Kidney (tissue), 14 donors: ENCODE data around the gene OR2T34. TPM values are rescaled to one million over a fixed set of nuclear protein-coding genes. Genes with fewer than 3 reads are reported as not detected.
"Not testable (repeated sequence)": the region's sequence is repeated elsewhere in the genome, so short reads cannot be mapped to it uniquely, and the experiment has no call there.

Source experiments
- DNase-seq, 5 donors: peaks; one replicate each; pipeline ENCODE4 v3.0.0-alpha.2; 2013 to 2020
- FAIRE-seq: peaks from 2 replicates; lab custom pipeline; 2012; peaks lifted over from hg19 to GRCh38; lab: Jason Lieb, UNC
- H3K27ac ChIP-seq, 2 donors: one replicate each; pipeline ENCODE4 v1.7.0; 2013; ENCODE audit warnings: low read depth in 2 of 2, low read length in 2 of 2, inconsistent platforms in 1 of 2
- H3K27me3 ChIP-seq: one replicate; pipeline ENCODE4 v1.7.1; 2013; ENCODE audit warnings: low read length, inconsistent platforms; ENCODE audit not compliant: control insufficient read depth, insufficient read depth
- H3K36me3 ChIP-seq, 3 donors: one replicate each; pipeline versions ENCODE4 v1.7.0 to v1.7.1; 2013; ENCODE audit warnings: low read length in 3 of 3, control low read depth in 1 of 3, inconsistent platforms in 1 of 3; ENCODE audit not compliant: insufficient read depth in 3 of 3, control insufficient read depth in 2 of 3
- H3K4me1 ChIP-seq, 3 donors: one replicate each; pipeline versions ENCODE4 v1.7.0 to v1.7.1; 2013; ENCODE audit warnings: low read length in 3 of 3, inconsistent platforms in 1 of 3, low read depth in 1 of 3; ENCODE audit not compliant: control insufficient read depth in 2 of 3, insufficient read depth in 2 of 3
- H3K4me3 ChIP-seq, 3 donors: one replicate each; pipeline versions ENCODE4 v1.7.0 to v1.8.1; 2013; ENCODE audit warnings: low read length in 3 of 3, control low read depth in 1 of 3, inconsistent platforms in 1 of 3
- H3K9ac ChIP-seq, 3 donors: one replicate each; pipeline versions ENCODE4 v1.7.0 to v1.7.1; 2013; ENCODE audit warnings: low read length in 3 of 3, control low read depth in 1 of 3, inconsistent platforms in 1 of 3
- H3K9me3 ChIP-seq, 3 donors: one replicate each; pipeline versions ENCODE4 v1.7.0 to v1.7.1; 2013; ENCODE audit warnings: low read length in 3 of 3, control low read depth in 1 of 3, inconsistent platforms in 1 of 3; ENCODE audit not compliant: control insufficient read depth in 2 of 3, insufficient read depth in 1 of 3
- CTCF ChIP-seq: IDR thresholded peaks from 3 replicates; pipeline ENCODE4 v1.5.1; 2012; ENCODE audit warnings: mild to moderate bottlenecking, moderate library complexity, borderline replicate concordance; ENCODE audit not compliant: insufficient read depth; ENCODE audit errors: extremely low read depth
- intact Hi-C: fragments of 100-400 bp; cut with DNase I; formaldehyde crosslinking; loops from one replicate; pipeline ENCODE4 v1.11.1; 2022
- polyA plus RNA-seq: library from polyadenylated mRNA; stranded (reverse); fragments of 350-450 nt; fragmentation: Illumina TruSeq; extraction: RNeasy Lipid Tissue Mini Kit (QIAGEN cat#74804); gene quantifications from one replicate; pipeline ENCODE4 v1.2.3, GENCODE V29; 2014; ENCODE audit warnings: low read depth, low replicate concordance; ENCODE audit not compliant: insufficient read depth
- total RNA-seq: library from RNA; stranded (reverse); fragmentation: NEBNext Ultra II Directional; extraction: Animal tissue kit (Norgen Biotek cat#: 25700); gene quantifications from one replicate; pipeline ENCODE4 v1.2.1, GENCODE V29; 2021
- donor health status: control.
- donor health status: control.
- donor health status: control.
- donor health status: control.
- donor health status: control.
- donor health status: DM: yes; HTN: yes; CAD: no.
- donor health status: Normal renal cell carcinoma (clear cell type).

The OR2T34 gene
- total and polyA plus RNA-seq, 2 donors from 2014 or later = not detected

GRCh38 chr1:248576260-248576980 lies 1.9 kb upstream of the OR2T34 start:
- intact Hi-C loops = no loop called here
- Histone ChIP-seq H3K27me3 (no peaks in the 10 kb centered on the region), H3K36me3 (no peaks in the 10 kb centered on the region), H3K27ac (no peak overlapping the region), H3K4me1 (no peaks in the 10 kb centered on the region), H3K4me3 (no peak overlapping the region), H3K9me3 (no peaks in the 10 kb centered on the region), H3K9ac (no peak overlapping the region)
- no peak for TF ChIP-seq CTCF
- no peak for DNase-seq
- FAIRE-seq = no peak

GRCh38 chr1:248573856-248574255 lies 701 bp downstream of the OR2T34 start:
- H3K27me3 ChIP-seq, H3K9ac ChIP-seq, H3K36me3 ChIP-seq, H3K27ac ChIP-seq, H3K4me3 ChIP-seq, intact Hi-C loops, H3K9me3 ChIP-seq, FAIRE-seq, H3K4me1 ChIP-seq, DNase-seq: not testable (repeated sequence)

GRCh38 chr1:248572049-248572448 lies 2.5 kb downstream of the OR2T34 start:
- H3K4me1 ChIP-seq, H3K4me3 ChIP-seq, H3K27me3 ChIP-seq, FAIRE-seq, H3K9ac ChIP-seq, intact Hi-C loops, H3K9me3 ChIP-seq, H3K27ac ChIP-seq, DNase-seq, H3K36me3 ChIP-seq: not testable (repeated sequence)

GRCh38 chr1:248570811-248571210 lies 3.7 kb downstream of the OR2T34 start:
- intact Hi-C loops, H3K27ac ChIP-seq, H3K4me3 ChIP-seq, DNase-seq, H3K36me3 ChIP-seq, FAIRE-seq, H3K9me3 ChIP-seq, H3K4me1 ChIP-seq, H3K9ac ChIP-seq, H3K27me3 ChIP-seq: not testable (repeated sequence)

- FAIRE-seq, H3K27me3 ChIP-seq, H3K9me3 ChIP-seq, H3K9ac ChIP-seq, intact Hi-C loops, H3K4me1 ChIP-seq, H3K27ac ChIP-seq, H3K36me3 ChIP-seq, DNase-seq, H3K4me3 ChIP-seq: not testable (repeated sequence)
Measured at GRCh38 chr1:248569049-248569448, 5.5 kb downstream of the OR2T34 start.

- H3K27ac ChIP-seq, H3K4me1 ChIP-seq, H3K9me3 ChIP-seq, H3K36me3 ChIP-seq, FAIRE-seq, H3K9ac ChIP-seq, intact Hi-C loops, H3K27me3 ChIP-seq, DNase-seq, H3K4me3 ChIP-seq: not testable (repeated sequence)
Measured at GRCh38 chr1:248565530-248566373, 8.8 kb downstream of the OR2T34 start.

- H3K36me3 ChIP-seq, H3K9ac ChIP-seq, intact Hi-C loops, FAIRE-seq, H3K4me3 ChIP-seq, H3K4me1 ChIP-seq, H3K27ac ChIP-seq, H3K9me3 ChIP-seq, DNase-seq, H3K27me3 ChIP-seq: not testable (repeated sequence)
Measured at GRCh38 chr1:248562672-248563071, 11.9 kb downstream of the OR2T34 start, which contains the start of gene OR2T29. OR2T29 (minus strand) TSS chr1:248562772; CDS start chr1:248559491, 3,281 bp downstream.
